ENCODE data around the gene FOSB. TPM values are rescaled to one million over a fixed set of nuclear protein-coding genes. Genes with fewer than 3 reads are reported as not detected.
A peak's percentile ranks its signal among the peaks of the same experiment; 100 is the strongest.

FOSB gene
- total RNA-seq = 16.8 and 17.2 TPM in 2 replicates

DNA sequence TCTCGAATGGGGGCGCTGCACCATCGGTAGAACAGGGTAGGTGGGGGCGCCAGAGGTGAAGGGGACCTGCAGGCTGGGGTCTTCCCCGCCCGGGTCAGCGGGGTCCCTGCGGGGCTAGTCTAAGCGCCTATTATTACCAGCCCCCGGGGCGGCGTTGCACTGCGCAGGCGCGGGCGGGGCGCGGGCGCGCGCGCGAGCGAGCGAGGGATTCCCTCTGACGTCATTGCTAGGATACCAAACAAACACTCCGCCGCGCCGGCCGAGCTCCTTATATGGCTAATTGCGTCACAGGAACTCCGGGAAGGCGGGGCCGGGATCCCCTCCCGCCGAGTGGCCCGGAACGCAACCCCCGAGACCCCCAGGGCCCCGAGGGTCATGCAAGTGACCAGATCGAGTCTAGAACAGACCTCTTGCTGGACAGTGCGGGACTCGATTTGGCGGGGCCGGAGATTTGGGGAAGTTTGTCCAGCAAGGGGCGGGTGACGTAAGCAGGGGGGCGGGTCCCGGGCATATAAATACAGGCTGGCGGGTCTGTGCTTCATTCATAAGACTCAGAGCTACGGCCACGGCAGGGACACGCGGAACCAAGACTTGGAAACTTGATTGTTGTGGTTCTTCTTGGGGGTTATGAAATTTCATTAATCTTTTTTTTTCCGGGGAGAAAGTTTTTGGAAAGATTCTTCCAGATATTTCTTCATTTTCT lies at the start of gene FOSB:
FOSB (plus strand) TSS at position 541 of the 703 bp plus-strand sequence. CDS start 591 bp downstream, outside the sequence.
- Mint-ChIP-seq H3K4me3 (peak within 1 kb of the TSS; percentile 92), H3K27ac (peak within 1 kb of the TSS; percentile 94), H3K27me3 (ENCODE audit: insufficient read depth) (peaks cover 18% of the 10 kb centered on the region), H3K36me3 (ENCODE audit: low read depth) (peaks cover 6% of the 10 kb centered on the region), H3K4me1 (ENCODE audit: low read depth) (peaks cover 32% of the 10 kb centered on the region), H3K9me3 (no peaks in the 10 kb centered on the region)
- intact Hi-C loops (cut with micrococcal nuclease) = loop anchor here (1.0 to 2.0 kb wide), 2 partner anchors 16 to 39 kb away; partner anchors contain the start of gene VASP
- peak; percentile 92 for DNase-seq (ENCODE audit: low spot score)

DNA sequence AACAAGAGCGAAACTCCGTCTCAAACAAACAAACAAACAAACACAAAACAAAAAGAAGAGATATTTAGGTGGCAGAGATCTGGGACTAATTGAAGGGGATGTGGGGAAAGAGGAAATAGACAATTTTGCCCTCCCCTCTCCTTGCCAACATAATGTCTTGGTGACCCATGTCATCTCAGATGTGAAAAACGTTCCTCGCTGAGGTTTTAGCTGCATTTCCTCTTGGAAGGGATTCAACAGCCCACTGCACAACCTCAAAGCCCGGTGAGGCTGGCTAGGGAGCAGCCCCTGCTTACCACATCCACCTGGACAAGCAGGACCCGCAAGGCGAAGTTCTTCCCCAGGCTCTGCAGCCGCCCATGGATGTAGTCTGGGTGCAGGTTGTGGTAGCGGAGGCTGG lies 49.0 kb upstream of the FOSB start:
- Mint-ChIP-seq H3K27me3 (ENCODE audit: insufficient read depth) (peaks cover 1% of the 10 kb centered on the region), H3K36me3 (ENCODE audit: low read depth) (peaks cover 43% of the 10 kb centered on the region), H3K27ac (no peak overlapping the region), H3K4me3 (peak overlapping the region; percentile 33), H3K4me1 (ENCODE audit: low read depth) (peaks cover 41% of the 10 kb centered on the region), H3K9me3 (no peaks in the 10 kb centered on the region)
- intact Hi-C loops (cut with micrococcal nuclease) = no loop called here
- no peak for DNase-seq (ENCODE audit: low spot score)

DNA sequence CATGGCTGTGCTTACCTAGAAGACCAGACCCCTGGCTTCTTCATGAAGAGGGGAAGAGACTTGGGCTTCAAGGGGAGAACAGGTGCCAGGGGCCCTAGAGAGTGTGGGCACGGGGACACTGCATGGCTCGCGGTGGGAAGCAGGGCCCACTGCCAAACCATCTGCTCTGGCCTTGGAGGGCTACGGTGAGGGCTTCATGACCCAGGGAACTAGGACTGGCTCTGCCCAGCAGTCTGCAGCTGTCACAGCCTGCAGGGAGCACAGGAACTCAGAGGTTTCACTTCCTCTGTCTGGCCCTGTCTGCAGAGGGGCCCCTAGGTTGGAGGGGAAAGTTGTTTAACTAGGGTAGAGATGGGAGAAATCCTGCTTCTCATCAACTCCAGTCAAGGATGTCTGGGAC lies 48.4 kb upstream of the FOSB start:
- peaks cover 37% of the 10 kb centered on the region for H3K36me3 Mint-ChIP-seq (ENCODE audit: low read depth)
- peaks cover 1% of the 10 kb centered on the region for H3K27me3 Mint-ChIP-seq (ENCODE audit: insufficient read depth)
- H3K4me1 Mint-ChIP-seq (ENCODE audit: low read depth) = peaks cover 47% of the 10 kb centered on the region

DNA sequence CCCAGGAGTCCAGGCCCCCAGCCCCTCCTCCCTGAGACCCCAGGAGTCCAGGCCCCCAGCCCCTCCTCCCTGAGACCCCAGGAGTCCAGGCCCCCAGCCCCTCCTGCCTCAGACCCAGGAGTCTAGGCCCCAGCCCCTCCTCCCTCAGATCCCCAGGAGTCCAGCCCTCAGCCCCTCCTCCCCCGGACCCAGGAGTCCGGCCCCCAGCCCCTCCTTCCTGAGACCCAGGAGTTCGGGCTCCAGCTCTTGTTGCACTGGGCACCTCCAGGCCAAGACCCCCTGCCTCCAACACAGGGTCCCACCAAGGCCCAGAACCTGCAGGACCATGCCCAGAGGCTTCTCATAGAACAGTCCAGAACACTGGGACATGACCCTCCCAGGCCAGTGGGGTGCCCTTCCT lies 47.9 kb upstream of the FOSB start:
- no peak for DNase-seq (ENCODE audit: low spot score)
- Mint-ChIP-seq H3K4me3 (no peak overlapping the region), H3K9me3 (no peaks in the 10 kb centered on the region), H3K36me3 (ENCODE audit: low read depth) (peaks cover 33% of the 10 kb centered on the region), H3K27ac (no peak overlapping the region), H3K4me1 (ENCODE audit: low read depth) (peaks cover 51% of the 10 kb centered on the region), H3K27me3 (ENCODE audit: insufficient read depth) (peaks cover 1% of the 10 kb centered on the region)
- intact Hi-C loops (cut with micrococcal nuclease) = loop anchor here (5.0 kb wide), 1 partner anchor 243 kb away; the partner anchor contains the start of genes BLOC1S3 and TRAPPC6A

More for the DNA sequence above, 48.4 kb upstream of the FOSB start:
- H3K4me3 Mint-ChIP-seq = peak overlapping the region; percentile 33
- DNase-seq (ENCODE audit: low spot score) = no peak
- intact Hi-C loops (cut with micrococcal nuclease) = no loop called here
- H3K9me3 Mint-ChIP-seq = no peaks in the 10 kb centered on the region
- peak overlapping the region; percentile 23 for H3K27ac Mint-ChIP-seq

DNA sequence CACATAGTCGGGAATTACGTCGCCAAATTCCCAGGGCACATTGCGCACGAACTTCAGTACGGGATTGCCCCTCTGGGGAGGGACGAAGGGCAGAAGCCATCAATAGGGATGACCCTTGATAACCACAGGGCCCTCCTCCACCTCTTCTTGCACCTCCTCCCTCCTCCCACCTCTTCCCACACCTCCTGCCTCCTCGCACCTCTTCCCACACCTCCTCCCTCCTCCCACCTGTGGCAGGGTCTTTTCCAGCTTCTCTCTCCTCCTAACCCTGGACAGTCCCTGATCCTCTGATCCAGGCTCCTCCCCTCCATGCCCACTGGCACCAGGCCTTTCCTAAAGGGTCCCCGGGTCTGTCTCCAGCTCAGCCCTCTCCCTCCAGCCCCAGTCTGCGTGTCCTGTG lies 47.4 kb upstream of the FOSB start:
- peak overlapping the region; percentile 37 for H3K4me3 Mint-ChIP-seq
- intact Hi-C loops (cut with micrococcal nuclease) = loop anchor here (5.0 kb wide), 1 partner anchor 243 kb away; the partner anchor contains the start of genes BLOC1S3 and TRAPPC6A

DNA sequence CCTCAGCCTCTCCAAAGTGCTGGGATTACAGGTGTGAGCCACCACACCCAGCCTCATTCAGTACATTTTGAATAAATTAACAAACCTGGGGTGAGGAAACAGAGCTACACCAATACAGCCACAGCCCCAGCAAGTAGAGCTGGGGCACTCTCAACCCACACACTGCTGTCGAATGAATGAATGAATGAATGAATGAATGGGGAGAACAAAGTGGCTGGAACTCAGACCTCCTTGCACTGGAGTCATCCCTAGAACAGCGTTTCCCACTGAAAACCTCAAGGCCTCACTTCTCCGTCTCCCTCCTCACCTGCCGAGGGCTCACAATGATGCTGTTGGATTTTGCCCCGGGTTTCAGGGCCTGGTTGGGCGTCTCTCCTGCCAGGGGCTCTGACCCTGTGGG lies 46.9 kb upstream of the FOSB start:
- H3K4me1 Mint-ChIP-seq (ENCODE audit: low read depth) = peaks cover 51% of the 10 kb centered on the region
- no peak overlapping the region for H3K27ac Mint-ChIP-seq
- peaks cover 30% of the 10 kb centered on the region for H3K36me3 Mint-ChIP-seq (ENCODE audit: low read depth)
- H3K9me3 Mint-ChIP-seq = no peaks in the 10 kb centered on the region
- no peak for DNase-seq (ENCODE audit: low spot score)
- intact Hi-C loops (cut with micrococcal nuclease) = loop anchor here (5.0 kb wide), 1 partner anchor 244 kb away; the partner anchor contains the start of genes BLOC1S3 and TRAPPC6A
- H3K4me3 Mint-ChIP-seq = peak overlapping the region; percentile 37
- peaks cover 1% of the 10 kb centered on the region for H3K27me3 Mint-ChIP-seq (ENCODE audit: insufficient read depth)

More for the DNA sequence above, 47.4 kb upstream of the FOSB start:
- peaks cover 1% of the 10 kb centered on the region for H3K27me3 Mint-ChIP-seq (ENCODE audit: insufficient read depth)
- peak overlapping the region; percentile 52 for H3K27ac Mint-ChIP-seq
- H3K4me1 Mint-ChIP-seq (ENCODE audit: low read depth) = peaks cover 51% of the 10 kb centered on the region
- no peak for DNase-seq (ENCODE audit: low spot score)
- peaks cover 33% of the 10 kb centered on the region for H3K36me3 Mint-ChIP-seq (ENCODE audit: low read depth)
- no peaks in the 10 kb centered on the region for H3K9me3 Mint-ChIP-seq

DNA sequence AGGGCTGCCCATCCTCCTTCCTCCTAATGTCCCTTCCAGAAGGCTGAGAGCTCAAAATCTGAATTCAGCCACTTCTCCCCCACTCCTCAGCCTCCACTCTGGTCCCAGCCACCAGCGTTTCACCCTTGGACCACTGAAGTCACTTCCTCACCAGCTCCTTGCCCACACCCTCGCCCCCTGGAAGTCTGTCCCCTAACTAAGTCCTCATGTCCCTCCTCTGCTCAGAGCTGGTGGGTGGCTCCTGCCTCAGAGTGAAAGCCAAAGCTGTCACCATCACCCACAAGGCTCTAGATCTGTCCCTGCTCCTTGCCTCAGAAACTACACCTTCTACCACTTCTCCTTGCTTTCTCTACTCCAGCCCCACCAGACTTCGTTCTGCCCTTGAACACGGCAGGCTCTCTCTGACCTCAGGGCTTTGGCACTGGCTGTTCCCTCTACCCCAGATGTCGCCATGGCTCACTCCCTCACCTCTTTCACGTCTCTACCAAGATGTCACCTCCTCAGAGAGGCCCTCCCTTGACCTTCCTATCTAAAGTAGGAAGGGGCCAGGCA lies 45.8 kb upstream of the FOSB start:
- H3K4me1 Mint-ChIP-seq (ENCODE audit: low read depth) = peaks cover 51% of the 10 kb centered on the region
- peak overlapping the region; percentile 52 for H3K27ac Mint-ChIP-seq
- H3K4me3 Mint-ChIP-seq = peak overlapping the region; percentile 25
- no peak for DNase-seq (ENCODE audit: low spot score)
- H3K36me3 Mint-ChIP-seq (ENCODE audit: low read depth) = peaks cover 25% of the 10 kb centered on the region
- H3K27me3 Mint-ChIP-seq (ENCODE audit: insufficient read depth) = peaks cover 1% of the 10 kb centered on the region
- no peaks in the 10 kb centered on the region for H3K9me3 Mint-ChIP-seq
- intact Hi-C loops (cut with micrococcal nuclease) = loop anchor here (5.0 kb wide), 1 partner anchor 245 kb away; the partner anchor contains the start of genes BLOC1S3 and TRAPPC6A

DNA sequence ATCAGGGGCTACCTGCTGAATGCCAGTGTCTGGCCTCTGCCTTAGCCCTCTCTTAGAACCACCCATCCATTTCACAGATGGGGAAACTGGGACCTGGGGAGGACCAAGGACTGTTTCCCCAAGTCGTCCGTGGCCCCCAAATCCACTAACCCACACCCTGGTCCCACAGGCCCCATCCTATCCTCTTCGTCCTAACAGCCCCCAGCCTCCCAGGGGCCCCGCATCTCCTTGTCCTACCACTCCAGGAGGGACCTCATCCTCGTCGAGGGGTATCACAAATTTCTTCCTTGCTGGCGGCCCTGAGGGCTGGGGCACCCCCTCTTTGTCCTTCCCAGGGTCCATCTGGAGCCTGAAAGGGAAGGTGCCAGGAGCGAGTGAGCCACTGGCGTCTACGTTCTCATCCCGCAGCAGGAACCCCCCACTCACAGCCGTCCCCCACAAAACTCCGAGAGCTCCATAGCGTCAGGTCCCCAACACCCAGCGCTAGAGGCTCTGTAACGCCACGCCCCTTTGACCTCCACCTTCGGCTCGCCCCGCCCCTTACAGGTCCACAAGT lies 44.7 kb upstream of the FOSB start:
- H3K27ac Mint-ChIP-seq = peak overlapping the region; percentile 95
- H3K9me3 Mint-ChIP-seq = no peaks in the 10 kb centered on the region
- H3K27me3 Mint-ChIP-seq (ENCODE audit: insufficient read depth) = peaks cover 5% of the 10 kb centered on the region
- DNase-seq (ENCODE audit: low spot score) = no peak
- intact Hi-C loops (cut with micrococcal nuclease) = loop anchor here (1.0 to 5.0 kb wide), 5 partner anchors 17 to 269 kb away; partner anchors contain the start of genes BLOC1S3, POLR1G, QPCTL and TRAPPC6A
- peaks cover 19% of the 10 kb centered on the region for H3K36me3 Mint-ChIP-seq (ENCODE audit: low read depth)
- peaks cover 54% of the 10 kb centered on the region for H3K4me1 Mint-ChIP-seq (ENCODE audit: low read depth)
- H3K4me3 Mint-ChIP-seq = peak overlapping the region; percentile 97

DNA sequence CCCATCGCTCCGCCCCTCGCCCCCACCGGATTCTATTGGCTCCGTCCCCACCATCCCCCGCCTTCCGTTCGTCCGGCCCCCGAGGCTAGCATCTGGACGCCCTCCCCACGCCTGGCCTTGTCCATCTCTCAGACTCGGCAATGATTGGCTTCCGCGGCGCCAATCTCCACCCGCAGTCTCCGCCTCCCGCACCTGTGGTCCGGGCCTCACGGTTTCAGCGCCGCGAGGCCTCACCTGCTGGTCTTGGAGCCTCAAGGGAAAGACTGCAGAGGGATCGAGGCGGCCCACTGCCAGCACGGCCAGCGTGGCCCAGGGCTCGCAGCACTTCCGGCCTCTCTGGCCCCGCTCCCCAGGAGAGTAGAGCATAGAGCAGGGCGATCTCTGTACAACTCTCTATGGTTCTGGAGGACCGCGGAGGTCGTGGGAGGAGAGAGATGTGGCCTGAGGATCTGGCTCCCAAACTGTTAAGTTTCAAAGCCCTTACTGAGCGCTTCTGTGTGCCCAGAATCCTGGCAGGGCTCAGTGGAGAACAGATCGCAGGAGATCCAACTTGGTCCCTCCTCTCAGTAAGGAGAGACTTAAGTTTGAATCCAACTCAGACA lies 44.1 kb upstream of the FOSB start, which contains the start of gene ERCC1:
ERCC1 (minus strand) TSS at position 329 of the 602 bp plus-strand sequence. CDS start 543 bp downstream, outside the sequence.
- peak; percentile 82 for DNase-seq (ENCODE audit: low spot score)
- Mint-ChIP-seq H3K4me1 (ENCODE audit: low read depth) (peaks cover 50% of the 10 kb centered on the region), H3K27ac (peak within 1 kb of the TSS; percentile 95), H3K4me3 (peak within 1 kb of the TSS; percentile 97), H3K9me3 (no peaks in the 10 kb centered on the region), H3K27me3 (ENCODE audit: insufficient read depth) (peaks cover 9% of the 10 kb centered on the region), H3K36me3 (ENCODE audit: low read depth) (peaks cover 17% of the 10 kb centered on the region)
- intact Hi-C loops (cut with micrococcal nuclease) = loop anchor here (1.0 to 5.0 kb wide), 6 partner anchors 17 to 269 kb away; partner anchors contain the start of genes BLOC1S3, OPA3, POLR1G and QPCTL

DNA sequence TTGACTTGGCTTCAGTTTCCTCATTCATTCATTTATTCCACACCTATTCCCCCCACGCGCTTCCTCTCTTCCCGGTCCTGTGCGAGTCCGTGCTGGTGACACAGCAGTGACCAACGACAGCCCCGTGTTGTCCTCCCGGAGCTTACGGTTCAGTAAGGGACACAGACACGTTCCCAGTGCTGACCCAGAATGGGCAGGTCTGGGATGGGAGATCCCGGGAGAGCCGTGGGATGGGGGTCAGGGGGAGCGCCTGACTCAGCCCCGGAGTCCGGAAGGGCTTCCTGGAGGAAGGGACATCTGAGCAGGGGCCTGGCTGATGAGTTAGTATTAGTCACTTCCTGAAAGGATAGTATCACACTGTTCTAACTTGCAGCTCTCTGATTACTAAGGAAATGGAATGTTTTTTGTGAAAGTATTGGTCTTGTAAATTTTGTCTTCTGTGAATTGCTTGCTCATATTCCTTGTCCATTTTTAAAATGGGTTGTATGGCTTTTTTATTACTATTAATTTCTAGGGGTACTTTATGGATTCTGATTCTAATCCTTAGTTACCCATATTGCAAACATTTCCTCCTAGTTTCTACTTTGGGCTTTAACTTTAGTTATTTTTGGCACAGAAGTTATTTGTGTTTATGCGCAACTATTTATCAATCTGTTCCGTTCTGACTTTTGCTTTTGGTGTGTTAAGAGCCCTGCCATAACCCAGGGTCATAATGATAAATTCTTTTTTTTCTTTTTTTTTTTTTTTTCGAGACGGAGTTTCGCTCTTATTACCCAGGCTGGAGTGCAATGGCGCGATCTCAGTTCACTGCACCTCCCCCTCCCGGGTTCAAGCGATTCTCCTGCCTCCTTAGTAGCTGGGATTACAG lies 43.4 kb upstream of the FOSB start:
- intact Hi-C loops (cut with micrococcal nuclease) = loop anchor here (2.0 to 5.0 kb wide), 2 partner anchors 160 to 247 kb away; partner anchors contain the start of genes BLOC1S3, OPA3 and TRAPPC6A
- Mint-ChIP-seq H3K27ac (peak overlapping the region; percentile 95), H3K27me3 (ENCODE audit: insufficient read depth) (peaks cover 13% of the 10 kb centered on the region), H3K4me1 (ENCODE audit: low read depth) (peaks cover 44% of the 10 kb centered on the region), H3K4me3 (peak overlapping the region; percentile 97), H3K36me3 (ENCODE audit: low read depth) (peaks cover 17% of the 10 kb centered on the region), H3K9me3 (no peaks in the 10 kb centered on the region)
- no peak for DNase-seq (ENCODE audit: low spot score)

DNA sequence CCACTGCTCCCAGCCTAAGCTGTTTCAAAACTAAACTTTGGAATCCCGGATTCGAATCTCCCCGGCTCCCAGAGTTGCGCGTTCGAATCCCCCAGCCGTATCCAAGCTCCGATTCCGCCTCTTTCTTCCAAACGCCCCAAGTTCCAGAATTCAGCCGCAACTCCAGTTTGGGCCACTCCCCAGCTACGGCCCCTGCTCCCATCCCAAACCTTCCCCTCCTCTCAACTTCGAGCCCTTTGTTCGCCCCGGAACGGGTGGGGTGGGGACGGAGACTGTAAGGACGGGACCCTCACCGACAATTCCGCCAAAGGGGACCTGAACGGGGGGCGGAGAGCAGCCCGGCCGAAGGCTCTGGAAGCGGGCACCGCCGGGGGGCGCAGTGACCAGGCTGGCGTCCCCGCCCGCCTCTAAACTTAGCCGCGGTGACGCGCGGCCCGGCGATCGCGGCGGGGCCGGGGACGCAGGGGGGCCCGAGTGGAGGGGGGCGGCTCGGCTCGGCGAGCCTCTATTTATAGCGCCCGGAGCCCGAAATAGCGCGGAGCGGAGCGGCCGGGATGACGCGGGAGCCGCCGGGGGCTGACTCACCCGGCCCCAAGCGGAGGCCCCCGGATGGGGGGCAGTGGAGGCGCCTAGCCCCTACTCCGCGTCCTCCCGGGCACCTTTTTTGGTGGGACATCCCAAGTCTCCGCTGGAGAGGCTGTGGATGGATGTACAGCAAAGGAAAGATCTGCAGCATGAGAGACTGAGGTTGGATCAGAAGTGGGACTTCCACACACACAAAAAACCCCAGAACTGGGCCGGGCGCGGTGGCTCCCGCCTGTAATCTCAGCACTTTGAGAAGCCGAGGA lies 39.2 kb upstream of the FOSB start:
- no peaks in the 10 kb centered on the region for H3K9me3 Mint-ChIP-seq
- H3K4me3 Mint-ChIP-seq = peak overlapping the region; percentile 80
- peaks cover 15% of the 10 kb centered on the region for H3K4me1 Mint-ChIP-seq (ENCODE audit: low read depth)
- DNase-seq (ENCODE audit: low spot score) = no peak
- H3K27ac Mint-ChIP-seq = no peak overlapping the region
- no peaks in the 10 kb centered on the region for H3K36me3 Mint-ChIP-seq (ENCODE audit: low read depth)
- intact Hi-C loops (cut with micrococcal nuclease) = no loop called here
- H3K27me3 Mint-ChIP-seq (ENCODE audit: insufficient read depth) = peaks cover 26% of the 10 kb centered on the region
